ENCODE data around the gene FKBP1B. TPM values are rescaled to one million over a fixed set of nuclear protein-coding genes. Genes with fewer than 3 reads are reported as not detected.
A peak's percentile ranks its signal among the peaks of the same experiment; 100 is the strongest.

Gene FKBP1B
- polyA plus RNA-seq, 2 of the 4 experiments (the other 2 are of a cell fraction), result 8.5 to 16.1 TPM

GRCh38 chr2:24084386-24085199 lies 35.1 kb downstream of the FKBP1B start, which contains the start of gene TP53I3 (continued):
- TF ChIP-seq HMGXB4 (CRISPR knock-in tag; IDR thresholded peaks at IDR 0.05; ENCODE audit: borderline replicate concordance) (peak; percentile 85), POLR2A (IDR thresholded peaks at IDR 0.05; ENCODE audit: low read length) (peak; percentile 90), CBX2 (IDR thresholded peaks at IDR 0.05; ENCODE audit: borderline replicate concordance, low read depth) (no peak), FOXS1 (CRISPR knock-in tag; IDR thresholded peaks at IDR 0.05) (no peak), NR3C1 (IDR thresholded peaks at IDR 0.05) (no peak), ATOH8 (CRISPR knock-in tag; IDR thresholded peaks at IDR 0.05; ENCODE audit: low read depth) (no peak), CEBPB (IDR thresholded peaks at IDR 0.05) (no peak; a peak in 1 of 4 replicates), NFE2L2 (conservative IDR thresholded peaks at IDR 0.05; ENCODE audit: low read length) (no peak)

- no peak for FAIRE-seq
- H3K9me3 ChIP-seq, result no peaks in the 10 kb centered on the region
- ChIA-PET POLR2A (interaction anchor here (0.6 to 5.0 kb wide), 7 partner anchors 9 to 287 kb away, joined by 3 to 99 read pairs (median 28); partner anchors contain the start of genes ATAD2B, FAM228B, PFN4 and SF3B6), CTCF (interaction anchor here (0.6 to 5.9 kb wide), 43 partner anchors 9 to 1879 kb away, joined by 3 to 90 read pairs (median 7); partner anchors contain the start of genes ATAD2B, FAM228B, MFSD2B and PFN4)
- TF ChIP-seq CHD2 (IDR thresholded peaks at IDR 0.05; ENCODE audit: low read length, partially characterized antibody), result no peak
- TF ChIP-seq CEBPB (IDR thresholded peaks at IDR 0.05), result 0 out of 4 replicates have a peak, but pooled peaks of 1 of the 2 experiments have one; percentile 14
- TF ChIP-seq BHLHE40 (IDR thresholded peaks at IDR 0.05; ENCODE audit: low read depth, low read length), result no peak
- no peak for DNase-seq (ENCODE audit: low read depth in 1 of 2, low spot score in 1 of 2)
- ATAC-seq, result peak; percentile 1 to 4; a peak in 5 of 6 replicates
- H3K4me3 ChIP-seq, result peak overlapping the region; percentile 65
- H3K4me1 ChIP-seq, result peaks cover 27% of the 10 kb centered on the region
- H3K27ac ChIP-seq, result peak overlapping the region; percentile 91 to 97
- WGBS (ENCODE audit: missing lambda C conversion rate), result 33% methylated on average over 11 of the region's 11 CpGs
- H3K4me2 ChIP-seq, result peak overlapping the region; percentile 95
Measured at GRCh38 chr2:24085200-24085489, 35.6 kb downstream of the FKBP1B start.

GRCh38 chr2:24086241-24086640 lies 36.7 kb downstream of the FKBP1B start:
- TF ChIP-seq ELK1 (IDR thresholded peaks at IDR 0.05; ENCODE audit: low read depth, low read length), result no peak
- H3K4me1 ChIP-seq, result peaks cover 26% of the 10 kb centered on the region
- DNase-seq (ENCODE audit: low read depth in 1 of 2, low spot score in 1 of 2) (no peak), FAIRE-seq (no peak), ATAC-seq (no peak)
- CTCF ChIA-PET, result interaction anchor here (1.5 to 5.9 kb wide), 3 partner anchors 21 to 159 kb away, joined by 3 to 90 read pairs (median 51); partner anchors contain the start of gene ATAD2B
- 87% methylated on average over 1 of the region's 1 CpG for whole genome bisulfite sequencing (ENCODE audit: missing lambda C conversion rate)
- H3K27ac ChIP-seq, result no peak overlapping the region
- POLR2A ChIA-PET, result no interaction called here
- H3K9me3 ChIP-seq, result no peaks in the 10 kb centered on the region
- H3K4me3 ChIP-seq, result no peak overlapping the region
- H3K4me2 ChIP-seq, result no peak overlapping the region

- FAIRE-seq (no peak), DNase-seq (ENCODE audit: low read depth in 1 of 2, low spot score in 1 of 2) (no peak), ATAC-seq (no peak)
- ChIA-PET POLR2A (no interaction called here), CTCF (interaction anchor here (0.9 to 1.5 kb wide), 2 partner anchors 21 to 91 kb away, joined by 3 read pairs; no protein-coding TSS in a partner anchor)
- Histone ChIP-seq H3K4me1 (peaks cover 18% of the 10 kb centered on the region), H3K27ac (no peak overlapping the region), H3K4me3 (no peak overlapping the region), H3K4me2 (no peak overlapping the region), H3K9me3 (no peaks in the 10 kb centered on the region)
- WGBS (ENCODE audit: missing lambda C conversion rate), result 38% methylated on average over 3 of the region's 3 CpGs
- TF ChIP-seq JUNB (IDR thresholded peaks at IDR 0.05) (no peak), EHMT2 (IDR thresholded peaks at IDR 0.05; ENCODE audit: low read depth) (no peak), CTCF (IDR thresholded peaks at IDR 0.05) (no peak), MAZ (IDR thresholded peaks at IDR 0.05; ENCODE audit: borderline replicate concordance, low read depth, low read length) (no peak), POLR2AphosphoS2 (conservative IDR thresholded peaks at IDR 0.05; ENCODE audit: low read length) (no peak), CHD2 (IDR thresholded peaks at IDR 0.05; ENCODE audit: low read length, partially characterized antibody) (no peak), HDAC2 (IDR thresholded peaks at IDR 0.05) (no peak), KDM1A (IDR thresholded peaks at IDR 0.05; ENCODE audit: low read depth) (no peak), MAX (IDR thresholded peaks at IDR 0.05) (no peak), E2F6 (IDR thresholded peaks at IDR 0.05; ENCODE audit: borderline replicate concordance, low read depth) (no peak), EHF (CRISPR knock-in tag; IDR thresholded peaks at IDR 0.05) (no peak), GATA3 (IDR thresholded peaks at IDR 0.05; ENCODE audit: borderline replicate concordance) (no peak), ZC3H11A (IDR thresholded peaks at IDR 0.05) (no peak), POLR2A (IDR thresholded peaks at IDR 0.05; ENCODE audit: low read length) (no peak), EP300 (IDR thresholded peaks at IDR 0.05) (no peak), JUN (IDR thresholded peaks at IDR 0.05) (no peak), CHD4 (IDR thresholded peaks at IDR 0.05; ENCODE audit: borderline replicate concordance) (no peak)
Measured at GRCh38 chr2:24087032-24087431, 37.5 kb downstream of the FKBP1B start.

Data from A549 (cell line).